Stomach smooth muscle (tissue), 2 donors: Measurements from ENCODE around the gene RGS3.
"Not testable (repeated sequence)": the region's sequence is repeated elsewhere in the genome, so short reads cannot be mapped to it uniquely, and the experiment has no call there.

ENCODE experiments used
- H3K27ac ChIP-seq: one replicate; pipeline ENCODE4 v1.7.0; 2013; ENCODE audit warnings: mild to moderate bottlenecking, low read length, inconsistent platforms
- H3K27me3 ChIP-seq, 2 donors: one replicate each; pipeline ENCODE4 v1.7.0; 2013; ENCODE audit warnings: low read length in 2 of 2; ENCODE audit not compliant: insufficient read depth in 2 of 2, control insufficient read depth in 1 of 2
- H3K36me3 ChIP-seq, 2 donors: one replicate each; pipeline ENCODE4 v1.7.0; 2013; ENCODE audit warnings: low read length in 2 of 2; ENCODE audit not compliant: control insufficient read depth in 2 of 2, insufficient read depth in 2 of 2
- H3K4me1 ChIP-seq: one replicate; pipeline ENCODE4 v1.7.0; 2013; ENCODE audit warnings: low read length; ENCODE audit not compliant: control insufficient read depth, insufficient read depth
- H3K4me3 ChIP-seq, 2 donors: one replicate each; pipeline ENCODE4 v1.7.0; 2013; ENCODE audit warnings: low read length in 2 of 2
- H3K9ac ChIP-seq, 2 donors: one replicate each; pipeline ENCODE4 v1.7.0; 2013; ENCODE audit warnings: low read length in 2 of 2, mild to moderate bottlenecking in 1 of 2
- H3K9me3 ChIP-seq, 2 donors: one replicate each; pipeline ENCODE4 v1.7.0; 2013; ENCODE audit warnings: low read length in 2 of 2; ENCODE audit not compliant: control insufficient read depth in 2 of 2
- donor health status: healthy.
- donor health status: Pancreatic carcinoma.

Gene RGS3

DNA sequence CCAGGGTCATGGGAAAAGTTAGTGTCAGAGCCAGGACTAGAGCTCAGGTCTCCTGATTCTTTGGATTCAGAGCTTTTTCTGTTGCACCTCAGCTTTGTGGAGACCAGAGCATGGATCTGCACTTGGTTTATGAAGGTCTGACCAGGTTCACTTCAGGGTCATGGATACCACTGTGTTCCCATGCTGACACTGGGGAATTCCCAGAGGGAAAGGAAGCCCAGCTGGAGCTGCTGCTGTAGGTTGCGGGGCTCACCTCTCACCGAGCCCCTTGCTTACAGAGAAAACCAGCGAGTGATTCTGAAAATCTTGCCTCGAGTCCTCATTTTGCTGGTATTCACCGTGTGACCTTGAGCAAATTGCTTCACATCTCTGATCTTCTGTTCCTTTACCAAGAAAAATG lies 83.0 kb downstream of the RGS3 start:
- no peak overlapping the region for H3K9ac ChIP-seq
- peaks cover 25% of the 10 kb centered on the region for H3K4me1 ChIP-seq
- H3K36me3 ChIP-seq, result peaks cover 10 to 13% of the 10 kb centered on the region in 2 donors
- H3K9me3 ChIP-seq, result no peaks in the 10 kb centered on the region
- H3K27me3 ChIP-seq, result no peaks in the 10 kb centered on the region
- no peak overlapping the region for H3K4me3 ChIP-seq
- peak overlapping the region; percentile 31 for H3K27ac ChIP-seq

DNA sequence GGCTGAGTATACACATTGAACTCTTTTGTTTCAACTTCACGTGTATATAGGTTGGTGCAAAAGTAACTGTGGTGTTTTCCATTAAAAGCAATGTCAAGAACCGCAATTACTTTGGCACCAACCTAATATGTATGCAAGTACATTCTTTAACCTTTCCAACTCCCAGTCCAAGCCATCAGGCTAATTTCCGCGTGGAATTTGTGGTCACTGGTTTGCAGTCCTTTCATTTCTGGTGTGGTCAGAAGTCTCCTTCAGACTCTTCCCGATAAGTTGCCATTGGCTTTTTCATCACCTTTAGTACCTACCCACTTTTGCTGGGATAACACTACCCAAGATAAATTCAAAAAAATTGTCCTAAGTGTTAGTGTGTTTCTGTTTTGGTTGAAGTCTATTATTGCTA lies 84.0 kb downstream of the RGS3 start:
- Histone ChIP-seq H3K27me3 (no peaks in the 10 kb centered on the region), H3K4me3 (no peak overlapping the region), H3K27ac (peak overlapping the region; percentile 60), H3K36me3 (peaks cover under 1 to 5% of the 10 kb centered on the region in 2 donors), H3K9ac (no peak overlapping the region), H3K9me3 (no peaks in the 10 kb centered on the region), H3K4me1 (peaks cover 25% of the 10 kb centered on the region)

DNA sequence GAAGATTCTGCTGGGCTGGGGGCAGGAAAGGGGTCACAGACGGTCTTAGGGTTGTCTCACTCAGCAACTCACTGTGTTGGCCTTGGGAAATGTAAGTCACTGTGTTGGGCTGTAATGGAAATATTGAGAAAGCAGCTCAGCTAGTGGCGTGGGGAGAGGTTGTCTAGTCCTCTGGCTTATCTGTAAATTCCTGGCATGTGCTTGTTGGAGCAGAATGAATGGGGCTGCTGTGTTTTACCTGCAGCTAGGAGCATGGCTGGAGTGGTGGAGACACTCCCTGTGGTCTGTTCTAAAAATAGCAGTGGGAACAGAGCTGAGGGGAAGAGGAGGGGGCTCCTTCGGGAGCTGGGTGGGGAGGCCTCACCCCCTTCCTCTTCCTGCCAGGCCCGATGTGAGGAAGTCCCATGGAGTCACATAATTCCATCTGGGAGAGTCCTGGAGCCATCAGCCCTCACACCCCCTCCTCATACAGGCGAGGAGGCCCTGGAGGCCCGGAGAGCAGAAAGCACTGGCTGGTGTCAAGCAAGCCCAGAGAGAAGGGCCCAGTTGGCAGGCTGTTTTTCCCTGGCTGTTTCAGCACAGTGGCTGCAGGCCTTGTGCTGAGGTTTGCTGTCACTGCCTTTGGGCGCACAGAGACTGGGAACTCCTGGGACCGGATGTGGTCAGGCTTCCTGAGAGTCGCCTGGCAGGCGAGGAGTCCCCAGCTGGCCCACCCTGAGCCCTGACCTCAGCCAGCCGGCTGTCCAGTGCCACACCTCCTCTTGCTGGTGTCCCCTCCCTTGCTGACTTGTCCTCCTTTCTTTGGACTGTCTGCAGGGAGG lies 84.9 kb downstream of the RGS3 start:
- H3K27ac ChIP-seq, result peak overlapping the region; percentile 60
- peaks cover 25% of the 10 kb centered on the region for H3K4me1 ChIP-seq
- no peaks in the 10 kb centered on the region for H3K27me3 ChIP-seq
- H3K9ac ChIP-seq, result peak overlapping the region in 1 of 2 donors; percentile 29
- no peak overlapping the region for H3K4me3 ChIP-seq
- H3K9me3 ChIP-seq, result no peaks in the 10 kb centered on the region
- peaks cover 0 to 5% of the 10 kb centered on the region in 2 donors for H3K36me3 ChIP-seq

DNA sequence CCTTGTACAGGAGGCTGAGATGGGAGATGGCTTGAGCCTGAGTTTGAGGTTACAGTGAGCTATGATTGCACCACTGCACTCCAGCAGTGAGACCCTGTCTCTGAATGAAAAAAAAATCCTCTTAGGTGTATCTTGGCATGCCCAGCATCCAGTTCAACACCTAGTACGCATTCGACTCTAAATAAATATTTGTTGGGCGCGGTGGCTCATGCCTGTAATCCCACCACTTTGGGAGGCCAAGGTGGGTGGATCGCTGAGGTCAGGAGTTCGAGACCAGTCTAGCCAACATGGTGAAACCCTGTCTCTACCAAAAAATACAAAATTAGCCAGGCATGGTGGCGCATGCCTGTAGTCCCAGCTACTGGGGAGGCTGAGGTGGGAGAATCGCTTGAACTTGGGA lies 86.4 kb downstream of the RGS3 start:
- H3K9me3 ChIP-seq, H3K4me3 ChIP-seq, H3K27me3 ChIP-seq, H3K36me3 ChIP-seq, H3K27ac ChIP-seq, H3K9ac ChIP-seq: not testable (repeated sequence)
- H3K4me1 ChIP-seq, result peaks cover 25% of the 10 kb centered on the region

DNA sequence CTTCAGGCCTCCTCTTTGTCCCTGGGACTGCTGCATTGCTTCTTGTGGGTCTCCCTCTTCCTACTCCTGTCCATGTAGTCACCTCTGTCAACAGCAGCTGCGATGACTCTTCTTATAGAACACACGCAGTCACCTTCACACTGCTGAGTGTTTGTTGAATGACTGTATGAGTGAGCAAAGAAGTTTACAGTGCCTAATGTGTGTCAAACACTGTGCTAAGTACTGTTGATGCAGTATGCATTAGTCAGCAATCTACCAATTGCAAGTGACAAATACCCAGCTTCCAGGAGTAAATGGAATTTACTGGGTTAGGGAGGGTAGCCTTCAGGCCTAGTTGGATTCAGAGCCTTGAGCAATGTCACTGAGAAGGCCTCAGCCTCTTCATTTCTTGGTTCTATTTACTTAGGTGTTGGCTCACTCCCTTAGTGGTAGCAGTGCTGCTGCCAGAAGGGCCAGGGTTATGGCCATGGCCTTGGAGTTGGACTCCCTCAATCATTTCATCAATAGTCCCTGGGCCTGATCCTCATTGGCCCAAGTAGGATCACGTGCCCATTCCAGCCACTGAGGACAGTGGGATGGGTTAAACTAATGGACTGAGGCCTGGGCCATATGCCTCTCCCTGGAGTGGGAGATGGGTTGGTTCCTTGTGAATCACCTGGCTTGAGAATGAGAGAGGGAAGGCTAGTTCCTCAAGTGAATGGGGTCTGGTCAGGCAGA lies 93.5 kb downstream of the RGS3 start:
- Histone ChIP-seq H3K4me3 (no peak overlapping the region), H3K27me3 (no peaks in the 10 kb centered on the region), H3K36me3 (peaks cover 0 to 2% of the 10 kb centered on the region in 2 donors), H3K9me3 (no peaks in the 10 kb centered on the region), H3K4me1 (peaks cover 20% of the 10 kb centered on the region), H3K9ac (no peak overlapping the region), H3K27ac (no peak overlapping the region)

DNA sequence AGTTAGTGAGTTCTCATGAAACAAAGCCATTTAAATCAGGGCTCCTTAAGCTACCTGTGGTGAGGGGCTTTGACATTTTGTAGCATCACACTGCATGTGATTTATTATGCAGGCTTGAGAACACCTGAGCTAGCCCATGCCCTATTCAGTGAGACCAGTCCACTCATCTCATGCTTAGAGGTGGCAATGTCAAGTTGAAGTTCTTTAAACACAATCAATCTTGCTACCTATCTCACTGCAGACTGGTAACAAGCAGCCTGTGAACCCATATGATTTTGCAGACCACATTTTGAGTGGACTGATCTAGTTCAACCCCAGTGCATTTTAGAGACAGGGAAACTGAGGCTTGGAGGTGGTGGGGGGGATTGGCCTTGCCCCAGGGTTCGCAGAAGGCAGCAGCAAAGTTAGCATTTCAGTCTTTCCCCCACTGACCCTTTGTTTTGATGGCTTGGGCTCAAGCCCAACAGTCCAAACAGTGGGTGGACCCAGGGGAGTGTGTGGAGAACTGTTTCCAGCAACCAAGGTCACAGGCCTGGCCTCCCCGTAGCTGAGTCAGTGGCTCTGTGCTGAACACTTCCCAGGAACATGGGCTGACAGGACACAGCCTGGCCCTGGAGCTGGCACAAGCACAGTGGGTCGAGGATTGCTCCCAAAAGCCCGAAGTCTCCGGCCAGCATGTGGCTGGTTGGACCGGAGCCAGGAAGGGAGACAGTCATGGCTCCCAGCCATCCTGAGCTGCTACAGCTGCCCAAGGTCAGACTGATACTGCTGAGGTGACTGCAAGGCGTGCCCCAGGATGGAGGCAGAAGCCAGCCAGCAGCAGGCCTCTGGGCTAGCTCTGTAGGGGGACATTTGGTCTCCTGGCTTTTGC lies 95.3 kb downstream of the RGS3 start:
- H3K4me1 ChIP-seq, result peaks cover 35% of the 10 kb centered on the region
- peak overlapping the region; percentile 66 for H3K27ac ChIP-seq
- H3K9me3 ChIP-seq, result no peaks in the 10 kb centered on the region
- no peak overlapping the region for H3K4me3 ChIP-seq
- H3K36me3 ChIP-seq, result peaks cover 0 to 2% of the 10 kb centered on the region in 2 donors
- peak overlapping the region in 1 of 2 donors; percentile 13 for H3K9ac ChIP-seq
- no peaks in the 10 kb centered on the region for H3K27me3 ChIP-seq

DNA sequence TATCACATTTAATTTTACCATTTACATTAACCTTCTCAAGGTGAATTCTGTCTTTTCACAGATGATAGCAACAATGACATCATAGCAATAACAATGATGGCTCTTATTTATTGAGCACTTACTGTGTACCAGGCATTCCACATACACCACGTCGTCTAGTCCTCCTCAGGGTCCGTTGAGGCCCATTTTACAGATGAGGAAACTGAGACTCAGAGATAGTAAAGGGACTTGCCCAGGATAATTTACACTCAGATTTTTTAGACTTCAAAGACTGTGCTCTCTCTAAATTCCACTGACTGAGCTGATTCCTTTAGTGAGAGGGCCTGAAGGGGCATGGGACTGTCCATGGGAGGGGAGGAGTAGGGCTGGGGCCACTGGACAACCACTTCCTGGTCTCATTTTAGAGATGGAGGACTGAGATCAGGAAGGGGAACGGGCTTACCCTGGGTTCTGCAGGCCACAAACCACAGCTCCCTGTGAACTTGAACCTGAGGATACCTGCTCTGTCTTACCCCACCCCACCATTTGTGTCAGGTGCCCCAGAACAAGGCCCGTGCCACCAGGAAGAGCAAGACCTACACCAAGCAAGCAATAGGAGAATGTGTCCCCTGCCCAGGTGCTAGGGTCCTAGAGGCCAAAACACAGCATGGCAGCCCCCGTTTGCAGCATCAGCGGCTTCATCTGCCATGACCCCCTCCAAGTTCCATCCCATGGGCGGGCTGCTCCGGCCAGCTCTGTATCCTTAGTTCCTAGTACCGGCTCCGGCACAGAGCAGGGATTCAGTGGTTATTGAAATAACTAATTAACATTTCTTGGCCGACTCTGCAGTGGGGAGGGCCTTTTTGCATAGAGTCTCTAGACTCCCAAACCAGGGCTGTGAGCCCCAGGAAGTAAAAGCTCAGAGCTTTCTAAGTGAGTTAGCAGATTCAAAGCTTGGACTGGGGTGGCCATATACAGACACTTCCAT lies 96.6 kb downstream of the RGS3 start:
- H3K9ac ChIP-seq, result no peak overlapping the region
- peaks cover 0 to 2% of the 10 kb centered on the region in 2 donors for H3K36me3 ChIP-seq
- no peak overlapping the region for H3K4me3 ChIP-seq
- H3K27ac ChIP-seq, result peak overlapping the region; percentile 66
- no peaks in the 10 kb centered on the region for H3K9me3 ChIP-seq
- no peaks in the 10 kb centered on the region for H3K27me3 ChIP-seq
- H3K4me1 ChIP-seq, result peaks cover 48% of the 10 kb centered on the region

DNA sequence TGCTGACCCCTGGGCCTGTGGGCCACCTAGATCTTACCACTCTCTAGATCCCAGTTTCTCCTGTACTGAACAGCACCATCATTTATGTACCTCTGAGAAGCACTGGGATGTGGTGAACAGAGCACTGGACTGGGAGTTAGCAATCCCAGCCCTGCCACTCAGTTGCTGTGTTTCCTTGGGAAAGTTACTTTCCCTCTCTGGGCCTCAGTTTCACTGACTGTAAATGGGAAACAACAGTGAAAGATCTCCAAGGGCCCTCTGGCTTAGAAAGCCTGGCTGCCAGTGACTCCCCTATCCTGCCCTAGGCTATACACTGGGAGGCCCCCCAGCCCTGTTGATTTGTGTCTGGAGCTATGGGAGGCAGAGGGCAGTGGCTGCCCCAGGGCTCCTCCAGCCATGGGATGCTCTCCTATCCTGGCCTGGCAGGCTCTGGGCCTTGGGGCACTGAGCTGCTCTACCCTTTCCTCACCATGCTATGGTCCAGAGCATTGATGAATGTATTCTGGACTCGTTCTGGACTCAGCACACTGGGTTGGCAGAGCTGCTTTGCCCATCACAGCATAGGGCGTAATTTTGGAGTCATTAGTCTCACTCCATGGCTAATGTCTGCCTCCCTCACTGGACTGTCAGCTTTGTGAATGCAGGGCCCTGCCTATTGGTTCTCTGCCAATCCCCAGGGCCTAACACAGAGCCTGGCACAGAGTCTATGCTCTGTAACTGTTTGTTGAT lies 99.3 kb downstream of the RGS3 start:
- Histone ChIP-seq H3K4me1 (peaks cover 75% of the 10 kb centered on the region), H3K9ac (no peak overlapping the region), H3K4me3 (no peak overlapping the region), H3K27ac (peak overlapping the region; percentile 88), H3K27me3 (no peaks in the 10 kb centered on the region), H3K9me3 (no peaks in the 10 kb centered on the region), H3K36me3 (peaks cover 0 to 2% of the 10 kb centered on the region in 2 donors)

DNA sequence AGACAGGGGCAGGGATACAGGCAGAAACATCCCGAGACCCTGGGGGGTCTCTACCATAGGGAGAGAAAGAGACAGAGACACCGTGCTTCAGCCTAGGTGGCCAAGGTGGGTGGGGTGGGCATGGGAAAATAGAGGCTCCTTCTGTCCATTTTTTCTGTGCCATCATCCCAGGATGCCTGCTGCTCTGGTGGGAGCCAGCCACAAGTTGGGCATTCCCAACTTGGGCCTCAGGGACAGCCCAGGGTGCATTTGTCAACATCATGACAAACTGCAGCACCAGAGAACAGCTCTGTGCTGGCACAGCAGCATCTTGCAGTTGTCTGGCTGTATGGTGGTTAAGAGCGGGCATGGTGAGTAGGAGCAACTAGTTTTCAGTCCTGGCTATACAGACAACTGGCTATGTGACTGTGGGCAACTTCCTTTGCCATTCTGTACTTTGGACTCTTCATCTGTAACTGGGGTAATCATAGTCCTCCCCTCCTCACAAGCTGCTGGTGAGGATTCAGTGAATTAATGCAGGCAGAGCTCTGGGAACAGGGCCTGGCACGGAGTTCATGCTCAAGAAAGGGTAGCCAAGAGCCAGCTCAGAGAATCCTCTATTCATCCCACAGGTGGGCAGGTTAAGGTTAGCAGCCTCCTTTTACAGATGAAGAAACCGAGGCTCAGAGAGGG lies 100.4 kb downstream of the RGS3 start:
- H3K9me3 ChIP-seq, result no peaks in the 10 kb centered on the region
- peak overlapping the region; percentile 88 for H3K27ac ChIP-seq
- H3K36me3 ChIP-seq, result peaks cover 0 to 2% of the 10 kb centered on the region in 2 donors
- no peaks in the 10 kb centered on the region for H3K27me3 ChIP-seq
- H3K4me3 ChIP-seq, result peak overlapping the region in 1 of 2 donors; percentile 78
- peak overlapping the region in 1 of 2 donors; percentile 82 for H3K9ac ChIP-seq
- H3K4me1 ChIP-seq, result peaks cover 80% of the 10 kb centered on the region
